IPS DF 4.7 (cell line): ENCODE measurements around the gene RSRC1.
"Not testable (repeated sequence)": the region's sequence is repeated elsewhere in the genome, so short reads cannot be mapped to it uniquely, and the experiment has no call there.

Source experiments
- DNase-seq: peaks from one replicate; pipeline ENCODE4 v3.0.0-alpha.2; 2013; ENCODE audit warnings: low spot score; ENCODE audit errors: extremely low read depth

RSRC1 gene

DNA sequence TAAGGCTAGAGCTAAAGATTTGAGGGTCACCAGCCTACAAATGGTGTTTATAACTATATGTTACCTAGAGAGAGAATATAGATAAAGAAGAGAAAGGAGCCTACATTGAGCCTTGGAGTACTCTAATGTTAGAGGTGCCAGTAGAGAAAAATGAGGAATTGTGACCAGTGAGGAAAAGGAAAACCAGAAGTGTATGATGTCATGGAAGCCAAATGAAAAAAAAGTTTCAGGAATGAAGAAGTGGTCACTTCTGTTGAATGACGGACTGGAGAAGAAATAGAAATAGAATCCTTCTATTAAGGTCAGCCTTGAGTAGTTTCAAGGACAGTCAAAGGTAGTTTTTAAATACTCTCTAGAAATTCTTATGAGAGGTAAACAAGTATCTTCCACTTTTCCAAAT, 409.9 kb downstream of the RSRC1 start:
- no peak for DNase-seq

- no peak for DNase-seq
These were observed 410.5 kb downstream of the RSRC1 start for GRCh38 chr3:158520433-158520832.

DNA sequence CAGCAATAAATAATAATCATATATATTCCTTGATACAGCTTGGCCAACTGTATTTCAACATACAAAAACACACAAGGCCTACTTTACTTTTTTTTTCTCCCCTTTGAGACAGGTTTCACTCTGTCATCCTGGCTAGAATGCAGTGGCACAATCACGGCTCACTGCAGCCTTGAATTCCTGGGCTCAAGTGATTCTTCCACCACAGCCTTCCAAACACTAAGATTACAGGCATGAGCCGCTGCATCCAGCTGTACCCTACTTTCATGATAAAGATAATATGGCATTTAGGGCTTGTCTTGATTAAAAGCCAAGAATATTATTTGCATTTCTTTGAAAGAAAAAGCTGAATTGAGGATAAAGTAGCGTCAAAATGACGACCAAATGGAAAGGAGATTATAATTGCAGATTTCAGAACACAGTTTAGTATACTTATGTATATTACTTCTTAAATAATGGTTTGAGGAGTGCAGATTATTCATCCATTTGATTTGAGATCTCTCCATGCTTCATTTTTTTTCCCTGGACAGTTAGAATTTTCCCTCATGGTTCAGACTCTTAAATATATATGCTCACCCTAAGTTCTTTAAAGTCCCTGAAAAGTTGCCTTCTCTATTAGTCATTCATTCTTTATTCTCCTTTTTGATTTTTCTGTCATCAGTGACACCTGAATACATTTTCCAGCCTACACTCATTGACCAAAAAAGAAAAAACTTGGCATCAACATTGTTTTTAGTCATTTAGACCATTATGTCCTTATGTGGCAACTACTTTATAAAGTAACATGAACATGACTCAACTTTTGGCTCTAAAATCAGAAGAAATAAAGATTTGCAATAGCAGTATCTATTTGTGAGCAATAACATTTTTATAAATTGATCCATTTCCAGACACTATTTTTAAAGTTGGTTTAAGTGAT, 412.6 kb downstream of the RSRC1 start:
- DNase-seq: no peak

DNA sequence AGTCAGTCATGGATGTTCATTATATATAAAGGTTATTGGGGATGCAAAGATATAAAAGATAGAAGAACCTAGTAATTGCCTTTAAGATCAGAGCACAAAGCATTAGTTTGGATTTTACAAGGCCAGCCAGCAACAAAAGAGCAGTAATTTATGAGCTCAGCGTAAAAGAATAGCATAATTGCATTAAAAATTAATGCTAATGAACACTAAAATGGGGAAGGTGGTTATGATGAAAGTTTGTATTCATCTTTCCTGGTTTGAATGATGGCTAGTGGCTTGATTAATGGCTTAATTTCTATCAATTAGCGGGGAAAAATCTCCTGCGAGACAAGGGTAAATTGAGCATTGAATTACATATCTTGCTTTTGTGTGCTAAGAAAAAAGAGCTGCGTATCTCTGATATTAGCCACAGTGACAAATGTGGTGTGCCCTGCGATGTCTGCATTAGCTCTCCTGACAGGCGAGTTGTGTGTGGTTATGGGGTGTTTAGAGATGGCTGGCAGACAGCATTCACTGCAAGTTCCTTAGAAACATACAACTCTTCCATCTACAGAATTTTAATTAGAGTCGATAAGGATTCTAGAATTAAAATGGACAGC, 418.3 kb downstream of the RSRC1 start:
- DNase-seq: no peak

GRCh38 chr3:158531334-158531733, 421.4 kb downstream of the RSRC1 start:
- DNase-seq: no peak

GRCh38 chr3:158532099-158532734, 422.3 kb downstream of the RSRC1 start:
- no peak for DNase-seq

DNA sequence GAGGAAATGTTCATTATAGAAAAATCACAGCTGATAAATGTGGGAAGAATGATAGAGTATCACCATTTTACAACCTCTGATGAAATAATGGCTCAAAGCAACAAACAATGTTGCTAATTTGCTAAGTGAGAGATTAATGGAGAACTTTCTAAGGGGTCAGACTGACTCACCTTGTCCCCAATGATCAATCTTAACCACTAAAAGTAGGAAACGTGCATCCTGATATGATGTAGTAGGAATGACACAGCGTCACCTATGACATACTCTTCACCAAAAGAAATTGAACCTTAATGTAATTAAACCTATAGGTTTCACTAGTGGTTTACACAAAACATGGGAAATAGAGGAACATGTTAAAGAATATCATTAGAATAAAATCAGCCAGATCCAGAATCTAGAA, 426.0 kb downstream of the RSRC1 start:
- no peak for DNase-seq

DNA sequence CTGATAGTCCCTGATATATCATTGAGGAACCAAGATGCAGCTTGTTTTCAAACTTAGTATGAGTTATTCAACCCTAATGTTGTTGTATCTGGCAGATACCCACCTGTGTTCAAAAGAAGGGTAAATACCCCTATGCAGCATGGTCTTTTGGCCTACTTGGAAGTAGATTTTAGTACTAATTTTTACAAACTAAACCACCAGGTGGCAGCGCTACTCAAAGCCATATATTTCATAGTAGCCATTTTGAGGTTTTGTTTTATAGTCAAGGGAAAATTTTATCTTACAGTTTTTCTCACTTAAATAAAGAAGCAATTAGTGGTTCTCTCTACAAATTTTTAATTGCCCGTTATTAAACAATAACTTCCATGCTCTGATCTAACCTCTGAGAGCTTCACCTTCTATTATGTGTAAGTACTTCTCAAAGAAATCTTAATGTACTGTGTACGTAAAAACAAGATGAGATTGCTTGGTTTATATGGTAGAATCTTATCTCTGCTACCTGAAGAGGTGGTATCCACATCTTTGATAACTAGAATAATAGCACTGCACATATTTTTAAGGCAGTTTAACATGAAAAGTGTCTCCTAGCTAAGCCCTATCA, 429.6 kb downstream of the RSRC1 start:
- no peak for DNase-seq

DNA sequence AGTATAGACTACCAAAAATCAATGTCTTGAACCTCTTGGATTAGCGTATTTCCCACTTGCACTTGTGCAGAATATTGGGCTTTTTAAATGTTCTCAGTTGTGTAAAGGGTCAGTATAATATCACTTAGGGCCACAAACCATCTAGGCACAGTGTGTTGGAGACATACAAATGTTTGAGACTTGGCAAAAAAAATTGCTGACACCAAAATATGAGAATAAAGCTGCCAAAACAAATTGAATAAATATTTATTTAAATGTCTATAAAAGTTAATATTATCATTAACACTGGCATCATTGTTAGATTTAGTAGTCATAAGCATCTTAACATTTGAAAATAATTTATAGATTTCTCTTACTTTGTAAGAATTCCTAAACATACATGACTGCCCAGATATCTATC, 430.2 kb downstream of the RSRC1 start:
- DNase-seq: no peak

GRCh38 chr3:158548691-158549090, 438.8 kb downstream of the RSRC1 start:
- no peak for DNase-seq

GRCh38 chr3:158549938-158550337, 440.0 kb downstream of the RSRC1 start:
- DNase-seq: not testable (repeated sequence)

DNA sequence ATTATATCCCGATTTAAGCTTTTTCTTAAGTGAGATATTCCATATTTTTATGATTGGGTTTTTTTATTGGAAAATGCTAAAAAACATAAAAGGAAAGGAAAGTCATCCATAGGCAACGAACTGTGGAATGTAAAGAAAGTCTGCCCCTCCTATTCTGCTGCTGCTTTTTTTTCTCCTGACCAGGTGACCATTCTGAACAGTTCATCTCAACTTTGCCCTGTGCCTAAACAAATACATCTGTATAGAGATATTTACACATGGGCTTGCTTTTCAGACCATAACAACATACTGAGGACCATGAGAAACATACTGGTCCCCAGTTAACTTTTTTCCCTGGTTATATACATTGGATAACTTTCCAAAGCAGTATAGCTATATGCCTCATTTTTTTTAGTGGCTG, 442.2 kb downstream of the RSRC1 start:
- no peak for DNase-seq

DNA sequence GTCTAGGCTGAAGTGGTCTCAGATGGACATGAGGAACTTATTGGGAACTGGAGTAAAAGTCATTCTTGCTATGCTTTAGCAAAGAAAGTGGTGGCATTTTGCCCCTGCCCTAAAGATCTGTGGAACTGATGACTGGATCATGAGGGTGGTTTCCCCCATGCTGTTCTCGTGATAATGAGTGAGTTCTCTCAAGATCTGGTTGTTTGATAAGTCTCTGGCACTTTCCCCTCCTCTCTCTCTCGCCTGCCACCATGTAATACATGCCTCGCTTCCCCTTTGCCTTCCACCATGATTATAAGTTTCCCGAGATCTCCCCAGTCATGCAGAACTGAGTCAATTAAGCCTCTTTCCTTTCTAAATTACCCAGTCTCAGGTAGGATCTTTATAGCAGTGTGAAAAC, 449.6 kb downstream of the RSRC1 start:
- no peak for DNase-seq

DNA sequence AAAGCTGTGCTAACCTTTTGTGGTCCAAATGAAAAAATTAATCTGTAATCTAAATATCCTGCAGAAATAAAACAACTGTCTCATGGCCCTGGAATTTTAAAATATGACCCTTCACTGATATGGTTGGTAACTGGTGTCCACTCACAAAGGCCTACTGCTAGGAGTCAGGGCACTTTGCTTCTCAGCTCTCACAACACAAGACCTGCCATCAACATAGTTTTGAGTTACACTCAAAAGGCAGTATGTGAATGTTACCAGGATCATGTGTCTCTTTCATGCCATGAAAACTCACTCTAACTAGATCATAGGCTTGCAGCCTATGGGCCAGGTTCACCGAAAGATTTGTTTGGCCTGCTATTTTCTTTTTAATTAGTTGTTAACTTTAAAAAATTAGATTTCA, 451.1 kb downstream of the RSRC1 start:
- DNase-seq: no peak

DNA sequence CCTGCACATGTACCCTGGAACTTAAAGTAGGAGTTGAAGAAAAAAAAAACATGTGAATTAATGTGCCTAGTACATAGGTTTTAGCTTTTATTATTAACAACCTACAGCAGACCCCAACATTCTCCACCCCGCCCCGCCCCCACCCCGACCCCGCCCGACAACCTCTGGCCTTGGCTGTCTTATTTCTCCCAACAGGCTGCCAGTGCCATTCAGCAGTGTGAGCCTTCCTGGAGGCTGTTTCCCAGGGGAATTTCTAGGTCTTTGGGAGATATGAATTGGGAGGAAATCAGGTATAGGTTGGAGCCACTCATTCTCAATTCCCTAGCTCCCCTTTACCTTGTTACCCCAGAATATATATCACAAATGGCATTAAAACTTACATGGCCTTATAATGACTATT, 452.8 kb downstream of the RSRC1 start:
- no peak for DNase-seq

DNA sequence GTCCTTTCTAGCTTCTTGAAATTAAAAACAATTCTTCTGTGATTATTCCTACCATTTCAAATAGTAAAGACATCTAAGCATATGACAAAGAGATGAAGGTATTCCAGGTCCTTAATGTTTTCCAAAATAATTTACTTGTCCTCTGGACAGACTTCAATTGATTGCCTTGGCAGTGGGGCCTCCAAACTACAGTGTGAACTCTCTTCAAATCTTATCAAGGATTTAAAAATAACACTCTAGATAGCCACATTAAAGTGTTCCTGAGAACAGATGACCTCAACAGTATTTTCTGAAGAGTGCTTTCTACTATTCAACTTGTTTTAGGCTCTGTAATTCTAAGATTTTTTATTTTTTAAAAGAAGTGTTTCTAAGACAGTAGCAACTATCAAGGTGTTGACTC, 453.2 kb downstream of the RSRC1 start:
- no peak for DNase-seq

GRCh38 chr3:158565076-158565475, 455.2 kb downstream of the RSRC1 start:
- DNase-seq: no peak

- no peak for DNase-seq
These were observed 458.9 kb downstream of the RSRC1 start for GRCh38 chr3:158568784-158569183.

DNA sequence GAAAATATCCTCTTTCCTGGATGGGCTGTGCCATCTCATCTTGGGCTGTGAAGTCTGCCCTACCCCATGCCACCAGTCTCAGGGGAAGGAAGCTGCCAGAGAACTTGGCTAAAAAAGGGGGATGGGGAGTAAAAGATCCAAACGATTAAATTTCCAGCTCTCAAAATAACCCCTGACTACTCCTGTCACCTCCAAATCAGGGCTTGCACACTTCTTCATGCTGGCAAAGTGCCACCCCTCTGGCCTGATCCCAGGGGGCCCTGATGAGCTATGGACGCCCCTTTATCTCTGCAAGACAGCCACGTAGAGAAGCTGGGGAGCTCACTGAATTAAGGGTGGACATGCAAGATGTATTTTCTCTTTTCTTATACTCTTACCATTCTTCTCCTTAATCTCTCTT, 459.9 kb downstream of the RSRC1 start:
- no peak for DNase-seq

DNA sequence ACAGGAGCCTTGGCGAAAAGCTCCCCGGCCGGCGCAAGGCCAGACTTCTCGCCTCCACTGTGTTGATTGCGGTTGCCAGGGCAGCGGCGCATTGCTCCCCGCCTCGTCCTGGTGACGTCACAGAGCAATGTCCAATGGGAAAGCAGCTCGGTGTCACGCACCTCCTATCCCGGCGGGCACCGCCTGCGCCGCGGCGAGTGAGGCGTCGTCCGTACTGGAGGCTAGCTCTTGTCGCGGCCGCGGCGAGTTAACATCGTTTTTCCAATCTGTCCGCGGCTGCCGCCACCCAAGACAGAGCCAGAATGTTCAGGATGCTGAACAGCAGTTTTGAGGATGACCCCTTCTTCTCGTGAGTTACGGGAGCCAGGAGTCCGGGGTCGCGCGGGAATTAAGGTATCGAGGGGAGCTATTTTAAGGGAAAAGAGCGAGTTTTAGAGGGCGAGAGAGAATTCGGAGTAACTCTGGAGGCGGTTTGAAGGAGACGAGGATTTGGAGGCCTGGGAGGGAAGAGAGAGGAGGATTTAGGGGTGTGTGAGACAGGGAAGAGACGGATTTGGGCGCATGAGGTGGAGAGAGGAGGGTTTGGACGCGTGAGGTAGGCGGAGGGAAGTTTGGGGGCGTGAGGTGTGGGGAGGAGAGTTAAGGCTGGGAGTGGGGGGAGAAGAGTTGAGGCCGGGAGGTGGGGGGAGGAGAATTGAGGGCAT, 461.3 kb downstream of the RSRC1 start, which contains the start of gene MLF1:
Gene MLF1, plus strand, starts transcription at position 196 of the 704 bp plus-strand sequence. Its CDS starts 107 bp downstream, at position 303.
- peak; percentile 79 for DNase-seq
